Measurements from ENCODE around the gene AIFM3. TPM values are rescaled to one million over a fixed set of nuclear protein-coding genes. Genes with fewer than 3 reads are reported as not detected.

Gene AIFM3
- total RNA-seq, 1 donor from 2014 or later, result 5.7 TPM

DNA sequence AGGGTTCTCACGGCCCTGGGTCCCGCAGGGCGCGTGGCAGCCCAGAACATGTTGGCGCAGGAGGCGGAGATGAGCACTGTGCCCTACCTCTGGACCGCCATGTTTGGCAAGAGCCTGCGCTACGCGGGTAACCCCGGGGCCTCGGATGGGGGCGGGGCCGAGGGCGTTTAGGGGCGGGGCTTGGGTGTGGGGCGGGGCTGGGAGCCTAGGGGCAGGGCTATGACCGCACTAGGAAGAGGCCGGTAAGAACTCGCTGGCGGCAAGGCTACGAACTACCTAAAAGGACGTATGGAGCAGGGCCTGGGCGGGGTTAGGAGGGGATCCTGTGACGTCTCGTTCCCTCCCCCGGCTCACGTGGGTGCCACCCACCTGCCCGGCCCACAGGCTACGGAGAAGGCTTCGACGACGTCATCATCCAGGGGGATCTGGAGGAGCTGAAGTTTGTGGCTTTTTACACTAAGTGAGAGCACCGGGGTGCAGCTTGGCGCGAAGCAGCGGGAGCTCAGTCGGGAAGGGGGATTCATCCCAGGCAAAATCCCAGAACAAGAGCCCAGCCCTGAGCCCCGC lies 12.3 kb downstream of the AIFM3 start:
- DNase-seq, result peak; percentile 91
- H3K27me3 ChIP-seq, result no peaks in the 10 kb centered on the region
- no peaks in the 10 kb centered on the region for H3K9me3 ChIP-seq
- H3K27ac ChIP-seq, result no peak overlapping the region
- H3K4me3 ChIP-seq, result peak overlapping the region; percentile 29
- peaks cover 22% of the 10 kb centered on the region for H3K4me1 ChIP-seq
- TF ChIP-seq, protein P1, sequence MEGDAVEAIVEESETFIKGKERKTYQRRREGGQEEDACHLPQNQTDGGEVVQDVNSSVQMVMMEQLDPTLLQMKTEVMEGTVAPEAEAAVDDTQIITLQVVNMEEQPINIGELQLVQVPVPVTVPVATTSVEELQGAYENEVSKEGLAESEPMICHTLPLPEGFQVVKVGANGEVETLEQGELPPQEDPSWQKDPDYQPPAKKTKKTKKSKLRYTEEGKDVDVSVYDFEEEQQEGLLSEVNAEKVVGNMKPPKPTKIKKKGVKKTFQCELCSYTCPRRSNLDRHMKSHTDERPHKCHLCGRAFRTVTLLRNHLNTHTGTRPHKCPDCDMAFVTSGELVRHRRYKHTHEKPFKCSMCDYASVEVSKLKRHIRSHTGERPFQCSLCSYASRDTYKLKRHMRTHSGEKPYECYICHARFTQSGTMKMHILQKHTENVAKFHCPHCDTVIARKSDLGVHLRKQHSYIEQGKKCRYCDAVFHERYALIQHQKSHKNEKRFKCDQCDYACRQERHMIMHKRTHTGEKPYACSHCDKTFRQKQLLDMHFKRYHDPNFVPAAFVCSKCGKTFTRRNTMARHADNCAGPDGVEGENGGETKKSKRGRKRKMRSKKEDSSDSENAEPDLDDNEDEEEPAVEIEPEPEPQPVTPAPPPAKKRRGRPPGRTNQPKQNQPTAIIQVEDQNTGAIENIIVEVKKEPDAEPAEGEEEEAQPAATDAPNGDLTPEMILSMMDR (IDR thresholded peaks at IDR 0.05), result no peak
- peak; percentile 82 for ATAC-seq
- intact Hi-C loops (cut with DNase I), result no loop called here
- H3K36me3 ChIP-seq, result no peaks in the 10 kb centered on the region

DNA sequence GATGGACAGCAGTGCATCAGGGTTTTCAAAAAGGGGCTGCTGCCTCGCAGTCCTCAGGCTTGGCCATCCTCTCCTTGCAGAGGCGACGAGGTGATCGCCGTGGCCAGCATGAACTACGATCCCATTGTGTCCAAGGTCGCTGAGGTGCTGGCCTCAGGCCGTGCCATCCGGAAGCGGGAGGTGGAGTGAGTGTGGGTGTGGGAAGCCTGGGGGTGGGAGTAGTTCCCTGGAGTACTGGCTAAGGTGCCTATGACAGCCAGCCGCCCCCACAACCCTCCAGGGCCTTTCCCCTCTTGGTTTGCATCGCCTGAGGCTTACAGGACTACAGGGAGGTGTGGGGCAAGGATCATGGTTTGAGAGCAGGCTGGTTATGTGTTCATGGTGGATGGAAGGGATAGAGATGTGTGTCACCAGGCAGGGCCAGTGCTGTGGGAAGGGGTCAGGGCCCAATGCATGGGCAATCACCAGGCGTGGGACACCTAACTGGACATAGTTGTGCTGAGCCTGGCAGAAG lies 12.9 kb downstream of the AIFM3 start:
- DNase-seq (no peak), ATAC-seq (no peak)
- Histone ChIP-seq H3K4me1 (peaks cover 22% of the 10 kb centered on the region), H3K4me3 (peak overlapping the region; percentile 29), H3K27me3 (no peaks in the 10 kb centered on the region), H3K36me3 (no peaks in the 10 kb centered on the region), H3K27ac (no peak overlapping the region), H3K9me3 (no peaks in the 10 kb centered on the region)
- TF ChIP-seq, protein P1 (IDR thresholded peaks at IDR 0.05), result no peak
- intact Hi-C loops (cut with DNase I), result no loop called here

DNA sequence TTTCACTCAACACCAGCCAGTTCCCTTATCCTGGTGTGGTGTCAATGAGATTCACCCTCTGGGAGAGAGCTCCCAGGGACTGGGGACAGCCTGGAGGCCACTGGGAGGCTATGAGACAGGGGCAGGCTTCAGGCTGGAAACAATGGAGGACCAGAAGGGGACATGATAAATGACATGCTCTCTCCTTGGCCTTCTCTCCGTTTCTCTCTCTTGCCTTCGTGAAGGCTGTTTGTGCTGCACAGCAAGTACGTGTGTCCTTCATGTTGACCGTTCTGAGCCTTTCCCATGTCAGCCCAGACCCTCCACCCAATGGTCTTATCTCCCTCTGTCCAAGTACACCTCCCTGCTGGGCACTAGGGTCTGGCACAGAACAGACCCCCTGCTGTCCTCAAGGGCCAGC lies 13.5 kb downstream of the AIFM3 start:
- TF ChIP-seq, protein P1 (IDR thresholded peaks at IDR 0.05), result no peak
- Histone ChIP-seq H3K36me3 (peaks cover under 1% of the 10 kb centered on the region), H3K27ac (no peak overlapping the region), H3K27me3 (no peaks in the 10 kb centered on the region), H3K4me1 (peaks cover 22% of the 10 kb centered on the region), H3K4me3 (no peak overlapping the region), H3K9me3 (no peaks in the 10 kb centered on the region)
- no peak for ATAC-seq
- DNase-seq, result no peak
- intact Hi-C loops (cut with DNase I), result no loop called here

DNA sequence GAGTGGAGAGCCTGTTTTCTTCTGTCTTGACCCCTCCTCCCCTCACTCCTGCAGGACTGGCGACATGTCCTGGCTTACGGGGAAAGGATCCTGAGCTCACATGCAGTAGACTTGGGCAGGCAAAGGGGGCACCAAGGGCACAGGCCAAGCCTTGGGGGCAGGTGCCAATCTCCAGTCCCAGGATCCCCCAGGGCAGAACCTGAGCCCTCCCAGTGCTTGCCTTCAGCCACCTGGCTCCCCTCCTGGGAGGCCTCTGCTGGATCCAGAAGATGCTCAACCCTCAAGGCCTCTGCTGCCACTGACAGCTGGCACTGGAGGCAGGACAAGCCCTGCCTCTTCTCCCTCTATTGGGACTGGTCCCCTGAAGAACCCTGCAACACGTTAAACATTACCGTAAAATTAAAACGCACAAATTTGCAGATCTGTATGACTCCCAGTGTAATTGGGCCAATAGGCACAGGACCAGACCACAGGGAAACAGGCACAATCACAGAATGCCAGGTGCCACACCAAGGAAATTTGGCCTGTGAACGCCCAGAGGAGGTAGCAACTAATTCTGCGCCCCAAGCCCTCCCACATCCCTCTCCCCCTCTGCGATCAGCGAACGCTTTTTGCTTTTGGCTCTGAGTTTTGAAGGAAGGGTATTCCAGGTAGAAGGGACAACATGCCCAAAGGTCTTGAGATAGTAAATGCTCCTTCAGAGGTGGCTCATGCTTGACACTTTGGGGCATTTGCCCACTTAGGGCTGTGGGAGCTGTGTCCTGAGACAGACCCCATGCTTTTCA lies 14.1 kb downstream of the AIFM3 start:
- TF ChIP-seq, protein P1 (IDR thresholded peaks at IDR 0.05), result no peak
- H3K4me3 ChIP-seq, result peak overlapping the region; percentile 86
- intact Hi-C loops (cut with DNase I), result no loop called here
- ATAC-seq, result no peak
- H3K9me3 ChIP-seq, result no peaks in the 10 kb centered on the region
- no peaks in the 10 kb centered on the region for H3K27me3 ChIP-seq
- peak overlapping the region; percentile 91 for H3K27ac ChIP-seq
- no peak for DNase-seq
- peaks cover 22% of the 10 kb centered on the region for H3K4me1 ChIP-seq
- H3K36me3 ChIP-seq, result peaks cover 6% of the 10 kb centered on the region

DNA sequence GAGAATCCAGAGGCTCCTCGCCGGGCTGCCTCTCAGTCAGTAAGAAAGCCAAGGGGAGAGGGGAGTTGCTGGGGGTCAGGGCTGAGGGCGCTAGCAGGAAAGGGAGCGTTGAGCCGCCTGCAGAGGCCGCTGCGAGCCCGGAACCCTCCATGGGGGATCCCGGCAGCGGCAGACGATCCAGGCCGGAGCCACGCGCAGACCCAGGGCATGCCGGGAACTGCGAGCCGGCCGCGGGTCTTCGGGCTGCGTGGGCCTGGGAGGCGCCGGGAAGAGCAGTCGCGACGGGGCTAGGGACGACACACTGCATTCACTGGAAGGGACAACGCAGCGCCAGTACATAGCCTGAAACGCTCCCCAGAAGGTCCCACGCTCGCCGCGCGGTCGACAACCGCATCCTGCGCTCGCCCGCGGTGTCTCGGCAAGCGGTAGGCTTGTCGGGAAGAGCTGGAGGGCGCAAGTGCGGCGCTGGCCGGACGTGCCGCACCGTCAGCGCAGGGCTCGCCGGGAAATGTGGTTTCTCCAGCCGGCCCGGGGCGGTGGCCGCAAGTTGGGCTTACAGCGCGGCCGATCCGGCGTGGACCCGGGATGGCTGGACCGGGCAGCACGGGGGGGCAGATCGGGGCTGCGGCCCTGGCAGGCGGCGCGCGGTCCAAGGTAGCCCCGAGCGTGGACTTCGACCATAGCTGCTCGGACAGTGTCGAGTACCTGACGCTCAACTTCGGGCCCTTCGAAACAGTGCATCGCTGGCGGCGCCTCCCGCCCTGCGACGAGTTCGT lies 14.9 kb downstream of the AIFM3 start, which contains the start of gene LZTR1:
Gene LZTR1, plus strand, starts transcription at position 511 of the 776 bp plus-strand sequence. Its CDS starts 75 bp downstream, at position 586.
- peaks cover 6% of the 10 kb centered on the region for H3K36me3 ChIP-seq
- TF ChIP-seq, protein P1 (IDR thresholded peaks at IDR 0.05), result peak; percentile 59
- H3K9me3 ChIP-seq, result no peaks in the 10 kb centered on the region
- H3K4me1 ChIP-seq, result peaks cover 22% of the 10 kb centered on the region
- ATAC-seq (peak; percentile 92), DNase-seq (peak; percentile 93)
- no peaks in the 10 kb centered on the region for H3K27me3 ChIP-seq
- H3K4me3 ChIP-seq, result peak within 1 kb of the TSS; percentile 86
- intact Hi-C loops (cut with DNase I), result no loop called here
- peak within 1 kb of the TSS; percentile 91 for H3K27ac ChIP-seq
